Right lobe of liver (tissue), 6 donors: ENCODE results near the gene ARHGAP12. TPM values are rescaled to one million over a fixed set of nuclear protein-coding genes. Genes with fewer than 3 reads are reported as not detected.

Experiments
- ATAC-seq, 4 donors: fragments of 200-7000 bp; cut with Tn5 transposase; one replicate each; pipeline ENCODE4 v1.9.1; 2020; ENCODE audit warnings: mild to moderate bottlenecking in 4 of 4, moderate library complexity in 4 of 4
- DNase-seq, 3 donors: peaks; one replicate each; pipeline ENCODE4 v3.0.0-alpha.2; 2020
- H3K27ac ChIP-seq, 3 donors: fragments of 200-600 bp; one replicate each; pipeline ENCODE4 v1.8.0; 2022
- H3K27me3 ChIP-seq, 2 donors: fragments of 200-600 bp; one replicate each; pipeline ENCODE4 v1.8.0; 2022
- H3K36me3 ChIP-seq, 4 donors: fragments of 200-600 bp; sonication (generic) in 1 of 4; one replicate each; pipeline versions ENCODE4 v1.5.1 to v1.8.0; 2017 to 2022; ENCODE audit warnings: control low read depth in 1 of 4
- H3K4me1 ChIP-seq, 4 donors: fragments of 200-600 bp; sonication (generic) in 1 of 4; one replicate each; pipeline versions ENCODE4 v1.5.1 to v1.8.0; 2017 to 2022; ENCODE audit warnings: control low read depth in 1 of 4
- H3K4me3 ChIP-seq, 3 donors: fragments of 200-600 bp; one replicate each; pipeline ENCODE4 v1.8.0; 2022
- H3K9me3 ChIP-seq, 4 donors: fragments of 200-600 bp; sonication (generic) in 1 of 4; one replicate each; pipeline versions ENCODE4 v1.5.1 to v1.8.0; 2017 to 2022; ENCODE audit warnings: control low read depth in 1 of 4
- CTCF ChIP-seq, 4 donors: fragments of 200-600 bp in 3 of 4; fragments of 450-650 bp in 1 of 4; IDR thresholded peaks; one replicate each; pipeline versions ENCODE4 v1.5.1 to v1.8.0; 2016 to 2022; ENCODE audit warnings: antibody characterized with exemption in 4 of 4, mild to moderate bottlenecking in 2 of 4
- POLR2A ChIP-seq: fragments of 450-650 bp; IDR thresholded peaks from one replicate; pipeline ENCODE4 v1.6.1; 2017; ENCODE audit warnings: antibody characterized with exemption, mild to moderate bottlenecking
- WGBS: methylation state at CpG from one replicate; pipeline ENCODE4 v1.1.6; 2018; ENCODE audit warnings: low coverage, low lambda C conversion rate; ENCODE audit not compliant: insufficient coverage; ENCODE audit errors: missing lambda C conversion rate; 5-methylcytosine and 5-hydroxymethylcytosine counted together
- intact Hi-C, 2 donors: fragments of 100-400 bp; cut with DNase I; formaldehyde crosslinking; loops; one replicate each; pipeline versions ENCODE4 v1.11.2 to v1.14.1; 2022
- total RNA-seq, 6 experiments: library from RNA; depleted of rRNA in 2 of 6; stranded (reverse); fragments of >200 nt in 2 of 6; fragmentation: NEBNext Ultra II Directional in 3 of 6; extraction: Animal tissue kit (Norgen Biotek cat#: 25700) in 3 of 6; gene quantifications; one replicate each; pipeline versions ENCODE4 v1.1.0 to v1.2.4, GENCODE V29; 2016 to 2023
- donor health status: DM: no; HTN: yes; CAD: no.
- donor health status: DM: no; HTN: no; CAD: no.
- donor health status: DM: no; HTN: no; CAD: no.
- donor health status: DM: no; HTN: yes; CAD: no.
- donor health status: DM: no; HTN: yes; CAD: no.

ARHGAP12 gene
- total RNA-seq, 6 experiments from 2014 or later: 12.1 to 24.8 (median 17.6) TPM

DNA sequence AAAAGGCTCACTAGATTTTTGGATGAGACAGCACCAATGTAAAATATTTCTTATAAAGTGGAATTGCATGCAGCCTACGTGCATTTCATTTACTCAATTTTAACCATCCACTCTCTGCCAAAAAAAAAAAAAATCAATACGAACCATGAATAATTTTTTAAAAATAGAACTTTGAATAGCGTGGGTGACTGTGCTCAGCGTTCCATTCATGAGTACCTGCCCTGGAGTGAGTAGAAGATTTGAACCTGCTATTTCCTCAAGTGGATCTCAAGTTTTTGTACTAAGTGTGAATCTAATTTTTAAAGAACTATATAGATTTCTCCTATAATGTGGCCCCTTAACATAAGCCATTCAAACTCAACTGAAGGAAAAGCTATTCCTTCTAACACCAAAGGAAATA is 105.3 kb downstream of the ARHGAP12 start:
- intact Hi-C loops: no loop called here
- no peaks in the 10 kb centered on the region for H3K4me1 ChIP-seq
- no peak for DNase-seq
- no peaks in the 10 kb centered on the region for H3K27me3 ChIP-seq
- 87% methylated on average over 4 of the region's 4 CpGs for WGBS
- ATAC-seq: no peak
- no peak overlapping the region for H3K27ac ChIP-seq
- TF ChIP-seq POLR2A (no peak), CTCF (IDR thresholded peaks at IDR 0.05) (no peak)
- no peaks in the 10 kb centered on the region for H3K36me3 ChIP-seq
- H3K9me3 ChIP-seq: no peaks in the 10 kb centered on the region
- no peak overlapping the region for H3K4me3 ChIP-seq

DNA sequence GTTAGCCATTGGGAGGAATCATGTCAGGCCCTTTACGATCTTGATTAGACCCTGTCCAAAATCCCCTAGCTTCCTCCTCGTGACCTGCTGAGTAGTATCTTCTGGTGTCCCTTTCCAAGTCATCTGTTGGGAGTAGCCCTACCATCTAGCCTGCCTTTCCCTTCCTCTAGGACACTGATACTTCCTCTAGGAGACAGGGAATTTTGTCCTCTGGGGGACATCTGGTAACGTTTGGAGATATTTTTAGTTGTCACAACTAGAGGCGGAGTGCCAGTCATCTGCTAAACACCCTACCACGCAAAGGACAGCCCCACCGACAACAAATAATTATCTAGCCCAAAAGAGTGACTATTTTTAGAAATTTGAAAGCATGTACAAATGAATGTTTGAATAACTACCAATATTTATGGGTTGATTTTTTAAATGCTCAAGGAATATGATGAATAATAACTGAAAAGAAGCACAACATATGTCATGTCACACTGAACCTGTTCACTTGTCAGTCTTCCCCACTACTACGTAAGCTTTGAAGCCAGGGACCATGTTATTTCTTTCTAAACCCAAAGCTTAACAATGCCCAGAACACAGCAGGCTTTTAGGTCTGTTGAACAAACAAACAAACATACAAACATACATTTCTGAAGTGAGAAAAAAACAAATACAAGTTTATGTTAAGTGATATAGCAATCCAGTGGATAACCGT is 105.9 kb downstream of the ARHGAP12 start:
- H3K4me1 ChIP-seq: no peaks in the 10 kb centered on the region
- TF ChIP-seq POLR2A (no peak), CTCF (IDR thresholded peaks at IDR 0.05) (no peak)

GRCh38 chr10:31822150-31822549 is 106.5 kb downstream of the ARHGAP12 start:
- no peak for TF ChIP-seq CTCF (IDR thresholded peaks at IDR 0.05)
- TF ChIP-seq POLR2A: no peak

More for the DNA sequence above, 105.9 kb downstream of the ARHGAP12 start:
- intact Hi-C loops: no loop called here
- Histone ChIP-seq H3K9me3 (no peaks in the 10 kb centered on the region), H3K4me3 (no peak overlapping the region), H3K27me3 (no peaks in the 10 kb centered on the region), H3K36me3 (no peaks in the 10 kb centered on the region), H3K27ac (no peak overlapping the region)
- ATAC-seq (no peak), DNase-seq (no peak)
- WGBS: 77% methylated on average over 8 of the region's 8 CpGs

DNA sequence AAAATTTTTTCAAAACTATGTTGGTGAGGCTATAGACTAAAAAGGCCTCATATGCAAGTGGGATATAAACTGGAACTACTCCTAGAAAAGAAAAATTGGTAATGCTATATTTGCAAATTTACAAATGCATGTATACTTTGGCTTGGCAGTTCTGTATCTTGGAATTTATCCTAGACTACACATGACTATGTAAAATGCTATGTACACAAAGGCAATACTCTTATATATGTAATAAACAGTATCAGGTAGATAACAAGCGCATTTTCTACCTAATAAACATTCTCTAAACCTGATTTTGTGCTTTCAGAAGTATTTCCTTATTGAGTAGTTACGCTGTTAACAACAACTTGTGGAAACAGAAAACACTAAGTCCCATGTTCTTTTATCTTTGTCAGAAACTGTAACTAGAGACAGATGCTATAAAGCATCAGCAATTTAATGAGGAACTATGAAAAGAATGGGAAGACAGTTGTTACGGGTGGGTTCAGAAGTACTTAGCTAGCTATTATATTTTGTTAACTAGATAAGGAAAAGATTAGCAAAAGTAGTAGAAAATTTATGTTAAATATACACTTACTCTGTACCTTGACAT is 107.8 kb downstream of the ARHGAP12 start:
- no peak overlapping the region for H3K4me3 ChIP-seq
- H3K9me3 ChIP-seq: no peaks in the 10 kb centered on the region
- no peak for TF ChIP-seq CTCF (IDR thresholded peaks at IDR 0.05)
- TF ChIP-seq POLR2A: no peak
- no peak for ATAC-seq
- H3K27me3 ChIP-seq: no peaks in the 10 kb centered on the region
- no peaks in the 10 kb centered on the region for H3K4me1 ChIP-seq
- no peak for DNase-seq
- intact Hi-C loops: no loop called here
- 93% methylated on average over 3 of the region's 3 CpGs for WGBS
- no peaks in the 10 kb centered on the region for H3K36me3 ChIP-seq
- H3K27ac ChIP-seq: no peak overlapping the region

More at GRCh38 chr10:31822150-31822549, 106.5 kb downstream of the ARHGAP12 start:
- Histone ChIP-seq H3K27ac (no peak overlapping the region), H3K36me3 (no peaks in the 10 kb centered on the region), H3K4me1 (no peaks in the 10 kb centered on the region), H3K4me3 (no peak overlapping the region), H3K27me3 (no peaks in the 10 kb centered on the region), H3K9me3 (no peaks in the 10 kb centered on the region)
- intact Hi-C loops: no loop called here
- WGBS: 90% methylated on average over 4 of the region's 4 CpGs
- no peak for ATAC-seq
- no peak for DNase-seq
